SJSA1 (cell line): ENCODE results near the gene RILPL2. TPM values are rescaled to one million over a fixed set of nuclear protein-coding genes. Genes with fewer than 3 reads are reported as not detected.
"Not testable (repeated sequence)": the region's sequence is repeated elsewhere in the genome, so short reads cannot be mapped to it uniquely, and the experiment has no call there.

Source experiments
- DNase-seq, 2 experiments: peaks; one replicate each; pipeline ENCODE4 v3.0.0-alpha.2; 2015 to 2020; ENCODE audit warnings: low spot score in 2 of 2, low read depth in 1 of 2
- H3K27ac ChIP-seq: fragments of 250-450 bp; sonication (Bioruptor Pico); 2 replicates; pipeline ENCODE4 v1.5.1; 2020; ENCODE audit warnings: mild to moderate bottlenecking, moderate library complexity
- H3K27me3 ChIP-seq: fragments of 250-450 bp; sonication (Bioruptor Pico); replicated peaks from 2 replicates; pipeline ENCODE4 v1.5.1; 2020; ENCODE audit warnings: mild to moderate bottlenecking, moderate library complexity
- H3K36me3 ChIP-seq: fragments of 250-450 bp; sonication (Bioruptor Pico); 2 replicates; pipeline ENCODE4 v1.5.1; 2020; ENCODE audit warnings: mild to moderate bottlenecking
- H3K4me1 ChIP-seq: fragments of 250-450 bp; sonication (Bioruptor Pico); replicated peaks from 2 replicates; pipeline ENCODE4 v1.6.1; 2021; ENCODE audit warnings: mild to moderate bottlenecking
- H3K4me3 ChIP-seq: fragments of 250-450 bp; sonication (Bioruptor Pico); 2 replicates; pipeline ENCODE4 v1.5.1; 2020; ENCODE audit warnings: mild to moderate bottlenecking
- H3K9me3 ChIP-seq: fragments of 250-450 bp; sonication (Bioruptor Pico); replicated peaks from 2 replicates; pipeline ENCODE4 v1.5.1; 2020; ENCODE audit warnings: mild to moderate bottlenecking
- total RNA-seq: library from RNA; depleted of rRNA; stranded (reverse); fragments of >200 nt; shearing (Covaris generic); gene quantifications from 2 replicates; pipeline ENCODE4 v1.2.3, GENCODE V29; 2014

Gene RILPL2
- total RNA-seq, 1 experiment from 2014 or later = 1.3 TPM

GRCh38 chr12:123407269-123407668, 29.2 kb downstream of the RILPL2 start:
- not testable (repeated sequence) for DNase-seq, H3K9me3 ChIP-seq
- peaks cover 53% of the 10 kb centered on the region for H3K36me3 ChIP-seq

GRCh38 chr12:123404581-123404980, 31.9 kb downstream of the RILPL2 start:
- Histone ChIP-seq H3K4me1 (no peaks in the 10 kb centered on the region), H3K36me3 (peaks cover 70% of the 10 kb centered on the region), H3K27ac (no peak overlapping the region), H3K27me3 (no peaks in the 10 kb centered on the region), H3K4me3 (no peak overlapping the region), H3K9me3 (no peaks in the 10 kb centered on the region)
- no peak for DNase-seq

More at GRCh38 chr12:123407269-123407668, 29.2 kb downstream of the RILPL2 start:
- not testable (repeated sequence) for H3K4me1 ChIP-seq, H3K4me3 ChIP-seq, H3K27ac ChIP-seq, H3K27me3 ChIP-seq

GRCh38 chr12:123401753-123402683, 34.5 kb downstream of the RILPL2 start:
- H3K27ac ChIP-seq = no peak overlapping the region
- no peaks in the 10 kb centered on the region for H3K4me1 ChIP-seq
- H3K36me3 ChIP-seq = peaks cover 87% of the 10 kb centered on the region
- H3K4me3 ChIP-seq = no peak overlapping the region
- DNase-seq = no peak
- no peaks in the 10 kb centered on the region for H3K27me3 ChIP-seq
- H3K9me3 ChIP-seq = no peaks in the 10 kb centered on the region

- no peaks in the 10 kb centered on the region for H3K4me1 ChIP-seq
- DNase-seq = no peak
- no peaks in the 10 kb centered on the region for H3K9me3 ChIP-seq
- H3K36me3 ChIP-seq = peaks cover 89% of the 10 kb centered on the region
- no peaks in the 10 kb centered on the region for H3K27me3 ChIP-seq
- H3K27ac ChIP-seq = no peak overlapping the region
- H3K4me3 ChIP-seq = no peak overlapping the region
Measured at GRCh38 chr12:123399255-123399617, 37.2 kb downstream of the RILPL2 start.

- Histone ChIP-seq H3K4me1 (0 out of 2 replicates have a peak, but pooled peaks cover under 1% of the 10 kb centered on the region), H3K36me3 (peaks cover 87% of the 10 kb centered on the region), H3K4me3 (no peak overlapping the region), H3K27ac (no peak overlapping the region), H3K9me3 (no peaks in the 10 kb centered on the region), H3K27me3 (no peaks in the 10 kb centered on the region)
- DNase-seq = no peak
Measured at GRCh38 chr12:123398550-123399254, 37.8 kb downstream of the RILPL2 start.

- Histone ChIP-seq H3K9me3 (no peaks in the 10 kb centered on the region), H3K27me3 (no peaks in the 10 kb centered on the region), H3K4me3 (no peak overlapping the region), H3K4me1 (0 out of 2 replicates have a peak, but pooled peaks cover 4% of the 10 kb centered on the region), H3K36me3 (peaks cover 87% of the 10 kb centered on the region), H3K27ac (no peak overlapping the region)
- no peak for DNase-seq
Measured at GRCh38 chr12:123398177-123398549, 38.3 kb downstream of the RILPL2 start.

- DNase-seq = no peak
- 0 out of 2 replicates have a peak, but pooled peaks cover 4% of the 10 kb centered on the region for H3K4me1 ChIP-seq
- H3K27me3 ChIP-seq = no peaks in the 10 kb centered on the region
- no peaks in the 10 kb centered on the region for H3K9me3 ChIP-seq
- no peak overlapping the region for H3K27ac ChIP-seq
- H3K36me3 ChIP-seq = peaks cover 87% of the 10 kb centered on the region
- H3K4me3 ChIP-seq = no peak overlapping the region
Measured at GRCh38 chr12:123397400-123397799, 39.1 kb downstream of the RILPL2 start.

GRCh38 chr12:123396954-123397353, 39.5 kb downstream of the RILPL2 start:
- Histone ChIP-seq H3K27me3 (no peaks in the 10 kb centered on the region), H3K9me3 (no peaks in the 10 kb centered on the region), H3K36me3 (peaks cover 87% of the 10 kb centered on the region), H3K4me3 (no peak overlapping the region), H3K27ac (no peak overlapping the region), H3K4me1 (0 out of 2 replicates have a peak, but pooled peaks cover 4% of the 10 kb centered on the region)
- no peak for DNase-seq

GRCh38 chr12:123396543-123396942, 39.9 kb downstream of the RILPL2 start:
- no peak overlapping the region for H3K27ac ChIP-seq
- no peaks in the 10 kb centered on the region for H3K9me3 ChIP-seq
- DNase-seq = no peak
- 0 out of 2 replicates have a peak, but pooled peaks cover 4% of the 10 kb centered on the region for H3K4me1 ChIP-seq
- peaks cover 87% of the 10 kb centered on the region for H3K36me3 ChIP-seq
- no peaks in the 10 kb centered on the region for H3K27me3 ChIP-seq
- H3K4me3 ChIP-seq = no peak overlapping the region

GRCh38 chr12:123395236-123395635, 41.2 kb downstream of the RILPL2 start:
- Histone ChIP-seq H3K36me3 (peaks cover 93% of the 10 kb centered on the region), H3K27me3 (no peaks in the 10 kb centered on the region), H3K9me3 (no peaks in the 10 kb centered on the region), H3K4me3 (no peak overlapping the region), H3K27ac (no peak overlapping the region), H3K4me1 (peaks cover 4% of the 10 kb centered on the region; the same call in 1 of the 2 replicates)
- DNase-seq = no peak

GRCh38 chr12:123393747-123394146, 42.7 kb downstream of the RILPL2 start:
- no peaks in the 10 kb centered on the region for H3K27me3 ChIP-seq
- peaks cover 91% of the 10 kb centered on the region for H3K36me3 ChIP-seq
- no peak overlapping the region for H3K27ac ChIP-seq
- peak in 1 of 2 experiments; percentile 15 for DNase-seq
- H3K4me1 ChIP-seq = peaks cover 12% of the 10 kb centered on the region
- no peaks in the 10 kb centered on the region for H3K9me3 ChIP-seq
- H3K4me3 ChIP-seq = no peak overlapping the region

GRCh38 chr12:123391546-123392343, 44.7 kb downstream of the RILPL2 start:
- H3K36me3 ChIP-seq = peaks cover 76% of the 10 kb centered on the region
- no peaks in the 10 kb centered on the region for H3K27me3 ChIP-seq
- no peaks in the 10 kb centered on the region for H3K9me3 ChIP-seq
- DNase-seq = no peak
- H3K4me1 ChIP-seq = peaks cover 24% of the 10 kb centered on the region
- no peak overlapping the region for H3K27ac ChIP-seq
- H3K4me3 ChIP-seq = no peak overlapping the region
